A673 (cell line): ENCODE data around the gene PDHB.

Source experiments
- CTCF ChIP-seq: fragments of 300-800, 200-600 bp; sonication (generic); conservative IDR thresholded peaks from 2 replicates; pipeline ENCODE4 v1.5.1; 2017; ENCODE audit warnings: low read depth, mild to moderate bottlenecking, antibody characterized with exemption, low read length, moderate library complexity, mixed read lengths
- EZH2 ChIP-seq: fragments of 200-600 bp; sonication (generic); IDR thresholded peaks from 2 replicates; pipeline ENCODE4 v1.6.1; 2017; ENCODE audit warnings: borderline replicate concordance, low read depth, mild to moderate bottlenecking, mixed read lengths, antibody characterized with exemption, low read length; ENCODE audit not compliant: poor library complexity, severe bottlenecking

- TF ChIP-seq CTCF, result no peak
- TF ChIP-seq EZH2, result no peak
Observed at GRCh38 chr3:58452176-58452575, 18.5 kb upstream of the PDHB start.
